HG02970 (cell line): Measurements from ENCODE around the gene SMPD1.
"Not testable (repeated sequence)": the region's sequence is repeated elsewhere in the genome, so short reads cannot be mapped to it uniquely, and the experiment has no call there.

Source experiments
- ATAC-seq: cut with Tn5 transposase; IDR thresholded peaks from one replicate; pipeline ENCODE4 v1.9.1; 2021; ENCODE audit warnings: mild to moderate bottlenecking, moderate library complexity, moderate number of reproducible peaks; ENCODE audit not compliant: unreplicated experiment, low FRiP score

SMPD1 gene

DNA sequence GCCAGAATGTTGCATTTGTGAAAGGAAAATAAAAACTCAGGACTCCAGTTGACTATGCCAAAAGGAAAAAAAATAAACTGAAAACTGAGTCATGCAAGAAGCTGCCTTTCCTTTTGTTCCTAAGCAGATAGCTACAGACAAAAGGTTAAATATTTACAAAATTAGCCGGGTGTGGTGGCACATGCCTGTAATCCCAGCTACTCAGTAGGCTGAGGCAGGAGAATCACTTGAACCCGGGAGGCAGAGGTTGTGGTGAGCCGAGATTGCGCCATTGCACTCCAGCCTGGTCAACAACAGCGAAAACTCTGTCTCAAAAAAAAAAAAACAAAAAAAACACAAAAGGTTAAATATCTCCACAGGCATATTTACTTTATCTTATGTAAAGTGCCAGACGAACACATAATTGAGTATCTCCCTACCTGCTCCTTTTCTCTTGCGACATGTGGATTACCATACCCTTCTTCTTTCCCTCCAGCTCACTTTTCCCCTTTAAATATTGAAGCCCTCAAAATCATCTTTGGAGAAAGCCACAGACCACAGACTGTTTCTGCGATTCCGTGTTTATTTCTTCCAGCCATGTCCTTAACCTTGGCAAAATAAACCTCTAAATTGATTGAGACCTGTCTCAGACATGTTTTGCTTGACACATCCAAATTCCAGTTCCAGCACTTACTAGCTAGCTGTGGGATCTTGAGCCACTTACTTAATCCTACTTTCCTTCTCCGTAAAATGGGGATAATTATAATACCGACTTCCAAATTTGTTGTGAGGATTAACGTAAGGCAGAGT is 2.3 kb upstream of the SMPD1 start:
- ATAC-seq, result no peak

GRCh38 chr11:6388748-6389147 is 1.5 kb upstream of the SMPD1 start:
- no peak for ATAC-seq

GRCh38 chr11:6390718-6391469 is 620 bp downstream of the SMPD1 start:
- no peak for ATAC-seq

DNA sequence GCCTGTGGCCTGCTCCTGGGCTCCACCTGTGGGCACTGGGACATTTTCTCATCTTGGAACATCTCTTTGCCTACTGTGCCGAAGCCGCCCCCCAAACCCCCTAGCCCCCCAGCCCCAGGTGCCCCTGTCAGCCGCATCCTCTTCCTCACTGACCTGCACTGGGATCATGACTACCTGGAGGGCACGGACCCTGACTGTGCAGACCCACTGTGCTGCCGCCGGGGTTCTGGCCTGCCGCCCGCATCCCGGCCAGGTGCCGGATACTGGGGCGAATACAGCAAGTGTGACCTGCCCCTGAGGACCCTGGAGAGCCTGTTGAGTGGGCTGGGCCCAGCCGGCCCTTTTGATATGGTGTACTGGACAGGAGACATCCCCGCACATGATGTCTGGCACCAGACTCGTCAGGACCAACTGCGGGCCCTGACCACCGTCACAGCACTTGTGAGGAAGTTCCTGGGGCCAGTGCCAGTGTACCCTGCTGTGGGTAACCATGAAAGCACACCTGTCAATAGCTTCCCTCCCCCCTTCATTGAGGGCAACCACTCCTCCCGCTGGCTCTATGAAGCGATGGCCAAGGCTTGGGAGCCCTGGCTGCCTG is 1.4 kb downstream of the SMPD1 start:
- no peak for ATAC-seq

- ATAC-seq, result not testable (repeated sequence)
Observed at GRCh38 chr11:6392251-6392650, 2.0 kb downstream of the SMPD1 start.

GRCh38 chr11:6393989-6394670 is 3.9 kb downstream of the SMPD1 start:
- no peak for ATAC-seq

- no peak for ATAC-seq
Observed at GRCh38 chr11:6395470-6396060, 5.3 kb downstream of the SMPD1 start.

- no peak for ATAC-seq
Observed at GRCh38 chr11:6397156-6397555, 6.9 kb downstream of the SMPD1 start.

- no peak for ATAC-seq
Observed at GRCh38 chr11:6397636-6398035, 7.4 kb downstream of the SMPD1 start.

GRCh38 chr11:6400431-6401345 is 10.4 kb downstream of the SMPD1 start:
- no peak for ATAC-seq

GRCh38 chr11:6401464-6401863 is 11.2 kb downstream of the SMPD1 start:
- no peak for ATAC-seq

DNA sequence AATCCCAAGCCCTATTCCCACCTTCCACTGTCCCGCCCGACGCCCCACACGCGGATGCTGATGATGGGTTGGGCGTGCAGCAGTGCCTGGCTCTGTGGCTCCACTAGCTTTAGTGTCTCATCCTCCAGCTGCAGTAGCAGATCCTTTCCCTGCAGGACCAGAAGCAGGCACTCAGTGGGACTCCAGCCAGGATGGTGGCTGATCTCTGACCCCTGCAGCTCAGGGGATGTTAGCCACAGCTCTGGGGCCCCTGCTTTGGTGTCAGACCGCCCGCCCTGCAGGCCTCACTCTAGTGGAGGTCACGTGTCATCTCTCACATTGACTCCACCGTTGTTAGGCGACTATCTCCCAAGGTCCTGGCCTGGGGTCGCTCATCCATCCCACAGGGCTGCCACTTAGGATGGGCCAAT is 11.8 kb downstream of the SMPD1 start:
- ATAC-seq, result peak; percentile 12

DNA sequence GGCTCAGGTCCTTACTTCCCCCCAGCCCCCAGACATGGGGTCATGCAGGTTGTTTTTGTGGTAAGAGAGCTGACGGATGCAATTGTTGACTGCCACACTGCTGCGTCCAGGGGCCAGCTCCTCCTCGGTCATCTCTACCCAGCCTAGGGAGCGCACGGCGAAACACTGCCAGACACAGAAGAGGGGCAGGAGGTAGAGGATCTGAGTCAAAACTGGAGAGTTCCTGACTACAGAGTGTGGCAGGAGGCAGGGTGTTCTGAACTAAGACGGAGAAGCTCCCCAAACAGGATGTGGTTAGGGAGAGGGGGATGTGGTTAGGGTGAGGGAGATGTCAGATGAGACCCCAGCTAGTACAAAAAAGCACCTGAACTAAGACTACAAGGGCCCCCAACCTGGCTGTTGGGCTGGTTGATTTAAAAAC is 12.3 kb downstream of the SMPD1 start:
- peak; percentile 61 for ATAC-seq

GRCh38 chr11:6403539-6403938 is 13.3 kb downstream of the SMPD1 start:
- no peak for ATAC-seq

DNA sequence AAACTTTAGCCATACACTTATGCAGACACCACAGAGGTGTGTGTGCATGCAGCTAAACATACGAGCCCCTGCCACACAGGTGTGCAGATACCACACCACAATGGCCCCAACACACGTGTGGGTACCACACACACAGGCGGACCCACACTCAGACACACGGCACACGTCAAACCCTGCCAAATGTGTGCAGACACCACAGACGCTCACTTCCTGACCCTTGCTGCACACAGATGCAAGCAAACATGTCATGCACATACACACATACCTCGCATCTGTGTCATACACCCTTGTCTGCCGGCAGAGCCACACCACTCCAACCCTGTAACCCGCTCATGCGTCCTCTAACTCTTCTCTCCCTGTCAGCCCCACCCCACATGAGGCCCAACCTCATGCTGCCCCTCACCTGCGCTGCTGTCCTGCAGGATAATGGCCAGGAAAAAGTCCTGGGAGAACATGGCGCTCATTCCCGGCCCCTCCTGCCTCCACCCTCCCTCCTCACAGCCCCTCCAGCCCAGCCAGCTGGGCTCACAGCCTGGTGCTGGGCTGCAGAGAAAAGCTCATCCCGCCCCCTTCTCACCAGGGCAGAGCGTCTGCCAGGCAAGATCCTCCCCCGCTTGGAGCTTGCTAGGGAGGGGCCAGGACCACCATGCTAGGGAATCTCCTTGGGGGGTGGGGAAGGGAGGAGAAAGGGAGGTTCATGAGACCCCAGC is 14.2 kb downstream of the SMPD1 start:
- ATAC-seq, result no peak

- no peak for ATAC-seq
Observed at GRCh38 chr11:6405052-6405667, 14.9 kb downstream of the SMPD1 start.

DNA sequence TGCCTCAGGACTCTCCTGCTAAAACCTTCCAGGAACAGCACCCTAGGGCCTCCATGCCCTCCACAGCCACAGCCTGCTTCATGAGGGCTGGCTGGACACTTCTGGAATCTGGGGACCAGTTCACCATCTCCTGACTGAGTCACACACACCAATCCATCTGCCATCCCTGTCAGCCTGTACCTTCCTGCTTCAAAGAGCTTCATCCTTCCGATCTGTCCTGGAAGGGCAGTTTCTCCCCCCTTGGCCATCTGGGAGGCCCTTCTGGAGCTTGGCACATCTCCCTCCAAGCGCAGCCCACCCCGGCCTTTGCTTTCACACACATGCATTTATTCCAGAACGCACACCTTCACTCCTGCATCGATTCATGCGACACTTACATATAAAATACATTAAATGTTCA is 15.6 kb downstream of the SMPD1 start:
- ATAC-seq, result no peak

DNA sequence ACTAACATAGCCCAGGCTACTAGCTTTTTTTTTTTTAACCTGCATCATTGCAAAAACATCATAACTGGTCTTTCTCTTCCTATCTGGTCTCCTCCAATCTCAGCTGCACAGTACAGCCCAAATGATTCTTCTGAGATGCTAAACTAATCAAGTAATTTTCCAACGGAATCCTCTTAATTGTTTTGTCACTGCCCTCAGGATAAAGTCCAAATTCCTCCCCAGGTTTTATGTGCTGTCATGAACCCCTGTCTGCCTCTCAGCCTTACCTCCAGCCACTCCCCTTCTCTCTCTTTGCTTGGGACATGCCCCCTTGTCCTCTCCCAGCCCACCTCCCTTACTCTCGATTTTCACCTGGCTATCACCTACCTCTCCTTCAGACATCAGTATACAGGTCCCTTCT is 16.1 kb downstream of the SMPD1 start:
- no peak for ATAC-seq
